Heart right ventricle (tissue), 16 donors: ENCODE results near the gene PYGO1. TPM values are rescaled to one million over a fixed set of nuclear protein-coding genes. Genes with fewer than 3 reads are reported as not detected.

Source experiments
- ATAC-seq, 8 donors: fragments of 200-7000 bp; cut with Tn5 transposase; one replicate each; pipeline ENCODE4 v1.9.1; 2020; ENCODE audit warnings: mild to moderate bottlenecking in 8 of 8, moderate library complexity in 8 of 8, moderate number of reproducible peaks in 1 of 8
- DNase-seq, 2 donors: peaks; one replicate each; pipeline ENCODE4 v3.0.0-alpha.2; 2020
- H3K27ac ChIP-seq, 10 donors: fragments of 200-600 bp; sonication (generic) in 2 of 10; one replicate each; pipeline versions ENCODE4 v1.5.0 to v1.8.0; 2020 to 2022; ENCODE audit warnings: mild to moderate bottlenecking in 3 of 10
- H3K27me3 ChIP-seq, 7 donors: fragments of 200-600 bp; one replicate each; pipeline ENCODE4 v1.8.0; 2021 to 2022; ENCODE audit warnings: mild to moderate bottlenecking in 2 of 7
- H3K36me3 ChIP-seq, 9 donors: fragments of 200-600 bp; sonication (generic) in 1 of 9; one replicate each; pipeline versions ENCODE4 v1.5.0 to v1.8.0; 2020 to 2022; ENCODE audit warnings: mild to moderate bottlenecking in 2 of 9
- H3K4me1 ChIP-seq, 9 donors: fragments of 200-600 bp; sonication (generic) in 1 of 9; one replicate each; pipeline versions ENCODE4 v1.5.0 to v1.8.0; 2020 to 2022; ENCODE audit warnings: mild to moderate bottlenecking in 4 of 9
- H3K4me3 ChIP-seq, 10 donors: fragments of 200-600 bp; sonication (generic) in 2 of 10; one replicate each; pipeline versions ENCODE4 v1.5.0 to v1.8.0; 2020 to 2022; ENCODE audit warnings: mild to moderate bottlenecking in 7 of 10, moderate library complexity in 2 of 10
- H3K9me3 ChIP-seq, 11 donors: fragments of 200-600 bp in 10 of 11; sonication (generic) in 2 of 11; one replicate each; pipeline versions ENCODE4 v1.5.0 to v1.8.0; 2013 to 2022; ENCODE audit warnings: mild to moderate bottlenecking in 2 of 11, control low read depth in 1 of 11, moderate library complexity in 1 of 11
- WGBS, 2 donors: extraction: QIAGEN DNeasy Blood & Tissue Kit; methylation state at CpG; one replicate each; pipeline ENCODE4 v1.1.7; 2013; ENCODE audit warnings: inconsistent platforms in 1 of 2; 5-methylcytosine and 5-hydroxymethylcytosine counted together
- intact Hi-C, 10 donors: fragments of 100-400 bp; cut with DNase I; formaldehyde crosslinking; loops; one replicate each; pipeline versions ENCODE4 v1.11.1 to v1.14.2; 2022
- polyA plus RNA-seq, 2 donors: library from polyadenylated mRNA; stranded (reverse); fragments of 200-250 nt; gene quantifications; one replicate each; pipeline ENCODE4 v1.2.3, GENCODE V29; 2013
- total RNA-seq, 10 donors: library from RNA; stranded (reverse); fragmentation: NEBNext Ultra II Directional in 3 of 10; extraction: Animal tissue kit (Norgen Biotek cat#: 25700) in 3 of 10; gene quantifications; one replicate each; pipeline versions ENCODE4 v1.2.1 to v1.2.4, GENCODE V29; 2021 to 2023
- TF ChIP-seq, protein P1 (sequence below), 9 donors: fragments of 200-600 bp; sonication (generic) in 2 of 9; IDR thresholded peaks; one replicate each; pipeline versions ENCODE4 v1.5.0 to v1.8.0; 2021 to 2022; ENCODE audit warnings: antibody characterized with exemption in 9 of 9, mild to moderate bottlenecking in 5 of 9, moderate library complexity in 1 of 9
- donor health status: Arrhythmogenic right ventricular cardiomyopathy.
- donor health status: ischemic (EF 13 %, LVEDD 7.1; RV severe dilation, severe dysfunction).
- donor health status: healthy with polysubstance abuse.
- donor health status: DM: no; HTN: yes; CAD: no.
- donor health status: DM: no; HTN: no; CAD: no.
- donor health status: ischemic (EF 25% LVEDD 6.9; RV normal size, moderate dysfunction).
- donor health status: ischemic (EF 25% LVEDD 5.7; RV mildly dilated, moderate dysfunction).
- donor health status: healthy.
- donor health status: DM: yes; HTN: yes; CAD: no.
- donor health status: Ischemic cardiomyopathy.
- donor health status: ischemic (EF 35%, LVEDD 5.7; RV mildly dilated, moderate dysfunction).
- donor health status: nonischemic (EF 11% LVEDD 7.7; RV severe dilation, severe dysfunction).
- donor health status: DM: yes; HTN: yes; CAD: no.
- donor health status: PGD.
- donor health status: ischemic (EF 29% LVEDD 5.4; RV normal size, mild dysfunction).
- donor health status: nonischemic (EF 23%, LVEDD 6.1; RV moderate dilation, normal function).

Gene PYGO1
- total and polyA plus RNA-seq, 12 donors = 0.81 to 9.5 (median 4.2) TPM

- Histone ChIP-seq H3K36me3 (peaks cover 0 to 28% (median 0%) of the 10 kb centered on the region in 9 donors), H3K9me3 (no peaks in the 10 kb centered on the region), H3K27ac (no peak overlapping the region), H3K4me1 (no peaks in the 10 kb centered on the region), H3K4me3 (no peak overlapping the region), H3K27me3 (no peaks in the 10 kb centered on the region)
- TF ChIP-seq, protein P1, sequence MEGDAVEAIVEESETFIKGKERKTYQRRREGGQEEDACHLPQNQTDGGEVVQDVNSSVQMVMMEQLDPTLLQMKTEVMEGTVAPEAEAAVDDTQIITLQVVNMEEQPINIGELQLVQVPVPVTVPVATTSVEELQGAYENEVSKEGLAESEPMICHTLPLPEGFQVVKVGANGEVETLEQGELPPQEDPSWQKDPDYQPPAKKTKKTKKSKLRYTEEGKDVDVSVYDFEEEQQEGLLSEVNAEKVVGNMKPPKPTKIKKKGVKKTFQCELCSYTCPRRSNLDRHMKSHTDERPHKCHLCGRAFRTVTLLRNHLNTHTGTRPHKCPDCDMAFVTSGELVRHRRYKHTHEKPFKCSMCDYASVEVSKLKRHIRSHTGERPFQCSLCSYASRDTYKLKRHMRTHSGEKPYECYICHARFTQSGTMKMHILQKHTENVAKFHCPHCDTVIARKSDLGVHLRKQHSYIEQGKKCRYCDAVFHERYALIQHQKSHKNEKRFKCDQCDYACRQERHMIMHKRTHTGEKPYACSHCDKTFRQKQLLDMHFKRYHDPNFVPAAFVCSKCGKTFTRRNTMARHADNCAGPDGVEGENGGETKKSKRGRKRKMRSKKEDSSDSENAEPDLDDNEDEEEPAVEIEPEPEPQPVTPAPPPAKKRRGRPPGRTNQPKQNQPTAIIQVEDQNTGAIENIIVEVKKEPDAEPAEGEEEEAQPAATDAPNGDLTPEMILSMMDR (IDR thresholded peaks at IDR 0.05) = no peak
- WGBS, 2 donors = 84 to 86% methylated on average over 4 of the region's 4 CpGs
- ATAC-seq (no peak), DNase-seq (no peak)
- intact Hi-C loops = no loop called here
These were observed 30.2 kb upstream of the PYGO1 start for GRCh38 chr15:55618387-55618786.

- Histone ChIP-seq H3K27ac (no peak overlapping the region), H3K27me3 (no peaks in the 10 kb centered on the region), H3K36me3 (peaks cover 0 to 18% (median 0%) of the 10 kb centered on the region in 9 donors), H3K4me3 (no peak overlapping the region), H3K4me1 (no peaks in the 10 kb centered on the region), H3K9me3 (no peaks in the 10 kb centered on the region)
- TF ChIP-seq, protein P1 (IDR thresholded peaks at IDR 0.05) = no peak
- intact Hi-C loops = no loop called here
- WGBS, 2 donors = 94 to 97% methylated on average over 1 of the region's 1 CpG
- no peak for ATAC-seq
- no peak for DNase-seq
These were observed 27.3 kb upstream of the PYGO1 start for GRCh38 chr15:55615445-55615844.

DNA sequence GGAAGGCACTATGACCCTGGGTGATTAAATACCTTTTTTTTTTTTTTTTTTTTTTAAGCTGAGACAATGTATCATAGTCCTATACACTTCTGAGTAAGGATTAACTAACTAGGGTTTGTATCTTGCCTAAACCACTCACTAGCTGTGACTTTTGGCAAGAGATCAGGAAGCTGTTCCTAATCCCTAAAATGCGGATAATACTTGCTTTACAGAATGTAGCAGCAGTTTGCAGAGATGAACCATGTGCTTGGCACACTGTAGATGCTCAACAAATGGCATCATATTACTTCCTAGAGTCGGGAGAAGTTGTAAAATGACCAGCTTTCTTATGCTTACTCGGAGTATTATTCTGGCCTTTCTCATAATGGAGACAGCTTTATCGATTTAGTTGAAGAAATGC, 25.6 kb upstream of the PYGO1 start:
- H3K27ac ChIP-seq = no peak overlapping the region
- H3K4me1 ChIP-seq = no peaks in the 10 kb centered on the region
- DNase-seq (no peak), ATAC-seq (no peak)
- peaks cover 0 to 5% (median 0%) of the 10 kb centered on the region in 9 donors for H3K36me3 ChIP-seq
- H3K9me3 ChIP-seq = peaks cover 0 to 9% (median 0%) of the 10 kb centered on the region in 11 donors
- TF ChIP-seq, protein P1 (IDR thresholded peaks at IDR 0.05) = no peak
- intact Hi-C loops = no loop called here
- 86 to 90% methylated on average over 4 of the region's 4 CpGs for WGBS, 2 donors
- no peaks in the 10 kb centered on the region for H3K27me3 ChIP-seq
- H3K4me3 ChIP-seq = no peak overlapping the region

GRCh38 chr15:55606214-55606613, 18.1 kb upstream of the PYGO1 start:
- Histone ChIP-seq H3K9me3 (peaks cover 0 to 43% (median 11%) of the 10 kb centered on the region in 11 donors), H3K27me3 (no peaks in the 10 kb centered on the region), H3K27ac (no peak overlapping the region), H3K4me3 (no peak overlapping the region), H3K36me3 (no peaks in the 10 kb centered on the region), H3K4me1 (no peaks in the 10 kb centered on the region)
- TF ChIP-seq, protein P1 (IDR thresholded peaks at IDR 0.05) = no peak
- DNase-seq = no peak
- no peak for ATAC-seq
- WGBS, 2 donors = 94 to 96% methylated on average over 5 of the region's 5 CpGs
- intact Hi-C loops = no loop called here
